Esophagus (tissue), 2 donors: ENCODE measurements around the gene C8B. TPM values are rescaled to one million over a fixed set of nuclear protein-coding genes. Genes with fewer than 3 reads are reported as not detected.

Experiments
- H3K27ac ChIP-seq, 2 donors: one replicate each; pipeline ENCODE4 v1.5.1; 2013; ENCODE audit warnings: low read depth in 2 of 2, mild to moderate bottlenecking in 2 of 2, inconsistent platforms in 1 of 2, low read length in 1 of 2, moderate library complexity in 1 of 2
- H3K27me3 ChIP-seq, 2 donors: one replicate each; pipeline ENCODE4 v1.6.1; 2013; ENCODE audit warnings: low read length in 2 of 2, control low read depth in 1 of 2, mild to moderate bottlenecking in 1 of 2; ENCODE audit not compliant: insufficient read depth in 2 of 2, control insufficient read depth in 1 of 2
- H3K36me3 ChIP-seq, 2 donors: one replicate each; pipeline ENCODE4 v1.6.1; 2013; ENCODE audit warnings: low read length in 1 of 2; ENCODE audit not compliant: control insufficient read depth in 2 of 2, insufficient read depth in 2 of 2
- H3K4me1 ChIP-seq, 2 donors: one replicate each; pipeline ENCODE4 v1.6.1; 2013; ENCODE audit warnings: low read length in 1 of 2; ENCODE audit not compliant: control insufficient read depth in 2 of 2, insufficient read depth in 2 of 2
- H3K4me3 ChIP-seq, 2 donors: one replicate each; pipeline ENCODE4 v1.5.1; 2013; ENCODE audit warnings: low read length in 2 of 2, mild to moderate bottlenecking in 2 of 2, low read depth in 1 of 2, moderate library complexity in 1 of 2
- H3K9me3 ChIP-seq, 2 donors: one replicate each; pipeline ENCODE4 v1.6.1; 2013; ENCODE audit warnings: mild to moderate bottlenecking in 2 of 2, low read depth in 1 of 2, low read length in 1 of 2, moderate library complexity in 1 of 2; ENCODE audit not compliant: control insufficient read depth in 2 of 2, insufficient read depth in 1 of 2
- WGBS, 2 donors: extraction: QIAGEN DNeasy Blood & Tissue Kit; methylation state at CpG; one replicate each; pipeline ENCODE4 v1.1.7; 2013; 5-methylcytosine and 5-hydroxymethylcytosine counted together
- polyA plus RNA-seq, 2 donors: library from polyadenylated mRNA; stranded (reverse); fragments of 200-250 nt; gene quantifications; one replicate each; pipeline ENCODE4 v1.2.3, GENCODE V29; 2013
- donor health status: healthy with polysubstance abuse.
- donor health status: Bipolar disorder and iron deficiency.

The C8B gene
- polyA plus RNA-seq, 2 donors, result not detected

- H3K27me3 ChIP-seq, result peaks cover 0 to 5% of the 10 kb centered on the region in 2 donors
- 79 to 80% methylated on average over 9 of the region's 9 CpGs for WGBS, 2 donors
Observed at GRCh38 chr1:56964349-56965017, 1.3 kb downstream of the C8B start.

DNA sequence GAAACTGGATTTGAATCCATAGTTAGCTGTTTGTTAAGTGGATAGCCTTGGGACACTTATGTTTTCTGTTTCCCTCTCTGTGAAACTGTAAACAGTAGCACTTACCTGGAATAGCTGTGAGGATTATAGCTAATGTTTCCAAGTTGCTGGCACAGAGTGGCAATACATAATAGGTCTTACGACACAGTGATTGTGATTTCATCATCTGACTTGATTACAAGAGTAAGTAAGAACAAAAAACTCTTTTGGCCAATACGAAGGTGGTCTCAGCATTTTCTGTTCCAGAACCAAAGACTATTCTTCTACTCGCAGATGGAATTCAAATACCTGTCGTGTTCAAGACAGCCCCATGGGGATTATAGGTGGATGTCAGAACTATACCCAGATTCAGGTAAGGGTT is 2.1 kb downstream of the C8B start:
- no peaks in the 10 kb centered on the region for H3K36me3 ChIP-seq
- peaks cover 0 to 5% of the 10 kb centered on the region in 2 donors for H3K27me3 ChIP-seq
- WGBS, 2 donors, result 78 to 80% methylated on average over 4 of the region's 4 CpGs
- H3K9me3 ChIP-seq, result peaks cover 0 to 2% of the 10 kb centered on the region in 2 donors
- no peak overlapping the region for H3K27ac ChIP-seq
- no peaks in the 10 kb centered on the region for H3K4me1 ChIP-seq
- H3K4me3 ChIP-seq, result no peak overlapping the region

More at GRCh38 chr1:56964349-56965017, 1.3 kb downstream of the C8B start:
- Histone ChIP-seq H3K36me3 (no peaks in the 10 kb centered on the region), H3K27ac (no peak overlapping the region), H3K4me3 (no peak overlapping the region), H3K4me1 (no peaks in the 10 kb centered on the region), H3K9me3 (peaks cover 0 to 2% of the 10 kb centered on the region in 2 donors)

DNA sequence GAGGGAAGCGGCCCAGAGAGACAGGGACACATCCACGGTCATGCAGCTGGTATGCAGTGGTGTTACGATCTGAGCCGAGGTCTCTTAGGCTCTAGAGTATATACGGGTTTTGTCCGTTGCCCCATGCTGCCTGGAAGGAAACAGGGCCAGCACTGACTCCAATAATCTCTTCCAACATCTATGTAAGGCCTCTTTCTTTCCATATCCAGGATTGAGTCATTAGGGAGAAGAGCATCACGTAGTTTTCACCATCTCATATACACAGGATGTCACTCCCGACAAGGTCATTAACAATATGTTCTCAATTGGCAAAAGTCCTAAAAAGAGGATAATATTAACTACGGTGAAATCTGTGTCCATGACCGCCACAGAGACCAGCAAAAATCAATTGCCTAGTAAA is 4.4 kb downstream of the C8B start:
- 77 to 81% methylated on average over 10 of the region's 10 CpGs for WGBS, 2 donors
- H3K4me3 ChIP-seq, result no peak overlapping the region
- H3K36me3 ChIP-seq, result no peaks in the 10 kb centered on the region
- peaks cover 0 to 5% of the 10 kb centered on the region in 2 donors for H3K27me3 ChIP-seq
- H3K4me1 ChIP-seq, result no peaks in the 10 kb centered on the region
- no peaks in the 10 kb centered on the region for H3K9me3 ChIP-seq
- H3K27ac ChIP-seq, result no peak overlapping the region

DNA sequence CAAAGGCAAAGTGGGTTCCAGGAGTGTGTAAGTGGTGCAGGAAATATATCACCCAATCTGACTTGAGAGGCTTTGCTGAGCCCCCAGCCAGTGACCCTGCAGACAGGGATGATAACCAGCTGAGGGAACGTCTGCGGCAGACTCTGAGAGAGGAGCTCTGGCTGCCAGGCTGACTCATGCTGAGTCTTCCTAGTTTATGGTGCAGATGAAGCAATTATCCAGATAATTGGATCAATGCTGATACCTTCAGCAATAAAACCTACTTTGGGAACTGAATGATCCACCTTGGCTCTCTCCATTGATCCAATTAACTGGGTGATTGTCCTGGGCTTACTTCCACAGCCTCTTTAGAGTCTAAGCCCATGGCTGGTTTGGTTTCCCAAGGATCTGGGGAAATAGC is 7.3 kb downstream of the C8B start:
- Histone ChIP-seq H3K4me1 (no peaks in the 10 kb centered on the region), H3K27me3 (no peaks in the 10 kb centered on the region), H3K4me3 (no peak overlapping the region), H3K9me3 (no peaks in the 10 kb centered on the region), H3K36me3 (no peaks in the 10 kb centered on the region), H3K27ac (no peak overlapping the region)
- WGBS, 2 donors, result 71 to 73% methylated on average over 2 of the region's 2 CpGs

- WGBS, 2 donors, result 43 to 48% methylated on average over 3 of the region's 3 CpGs
Observed at GRCh38 chr1:56957931-56958330, 7.9 kb downstream of the C8B start.

DNA sequence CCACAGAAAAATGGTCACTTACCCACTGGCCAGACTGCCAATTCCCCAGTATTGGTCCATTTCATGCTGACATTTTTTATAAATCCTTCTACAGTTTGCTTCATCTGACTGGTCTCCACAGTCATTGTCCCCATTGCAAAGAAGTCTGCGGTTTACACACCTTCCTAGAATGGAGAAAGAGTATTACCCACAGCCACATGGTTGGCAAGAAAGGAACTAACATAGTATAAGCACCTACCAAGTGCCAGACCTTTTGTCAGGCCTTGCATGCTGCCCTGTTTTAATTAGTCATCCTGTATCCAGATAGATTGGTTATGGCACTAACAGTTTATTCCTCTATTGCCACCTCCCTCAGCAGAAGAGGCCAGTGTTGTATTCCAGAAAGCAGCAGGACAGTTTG is 11.2 kb downstream of the C8B start:
- WGBS, 2 donors, result 79 to 81% methylated on average over 1 of the region's 1 CpG
- no peak overlapping the region for H3K27ac ChIP-seq
- H3K27me3 ChIP-seq, result no peaks in the 10 kb centered on the region
- H3K9me3 ChIP-seq, result no peaks in the 10 kb centered on the region
- H3K36me3 ChIP-seq, result no peaks in the 10 kb centered on the region
- no peak overlapping the region for H3K4me3 ChIP-seq
- H3K4me1 ChIP-seq, result no peaks in the 10 kb centered on the region

More at GRCh38 chr1:56957931-56958330, 7.9 kb downstream of the C8B start:
- no peaks in the 10 kb centered on the region for H3K27me3 ChIP-seq
- no peaks in the 10 kb centered on the region for H3K9me3 ChIP-seq
- no peak overlapping the region for H3K27ac ChIP-seq
- no peak overlapping the region for H3K4me3 ChIP-seq
- H3K36me3 ChIP-seq, result no peaks in the 10 kb centered on the region
- no peaks in the 10 kb centered on the region for H3K4me1 ChIP-seq

DNA sequence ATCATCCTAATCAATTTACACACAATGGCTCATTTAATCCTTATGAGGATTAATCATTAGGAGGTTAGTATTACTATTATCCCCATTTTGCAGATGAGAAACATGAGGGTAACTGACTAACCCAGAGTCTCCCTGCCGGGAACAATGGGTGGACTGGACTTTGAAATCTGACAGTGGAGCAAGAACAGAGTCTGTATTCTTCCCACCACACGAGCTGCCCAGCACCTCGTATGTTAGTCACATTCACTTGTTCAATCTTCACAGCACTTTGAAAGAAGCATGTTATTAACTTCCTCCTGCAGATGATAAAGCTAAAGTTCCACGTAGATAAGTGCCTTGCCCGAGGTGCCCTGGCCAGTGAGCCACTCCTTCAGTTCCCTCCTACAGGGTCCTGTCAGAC is 12.4 kb downstream of the C8B start:
- WGBS, 2 donors, result 51 to 58% methylated on average over 5 of the region's 5 CpGs
- Histone ChIP-seq H3K9me3 (no peaks in the 10 kb centered on the region), H3K27me3 (no peaks in the 10 kb centered on the region), H3K27ac (no peak overlapping the region), H3K4me1 (no peaks in the 10 kb centered on the region), H3K36me3 (no peaks in the 10 kb centered on the region), H3K4me3 (no peak overlapping the region)

DNA sequence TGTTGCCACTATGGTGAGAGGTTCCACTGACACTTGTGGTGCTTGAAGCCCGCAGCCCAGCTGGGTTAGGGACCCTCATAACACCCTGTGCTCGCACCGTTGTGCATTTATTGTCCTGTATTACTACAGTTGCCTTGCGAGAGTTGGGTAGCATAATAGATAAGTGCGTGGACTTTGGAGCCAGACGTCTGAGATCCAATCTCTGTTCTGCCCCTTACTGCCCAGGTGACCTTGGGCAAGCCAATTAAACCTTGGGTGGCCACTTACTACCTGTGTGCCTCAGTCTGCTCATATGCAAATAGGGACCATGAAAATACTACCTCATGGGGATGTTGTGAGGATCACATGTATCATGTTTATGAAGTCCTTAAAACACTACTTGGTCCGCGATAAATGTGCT is 13.3 kb downstream of the C8B start:
- Histone ChIP-seq H3K9me3 (no peaks in the 10 kb centered on the region), H3K27ac (no peak overlapping the region), H3K4me3 (no peak overlapping the region), H3K27me3 (no peaks in the 10 kb centered on the region), H3K4me1 (no peaks in the 10 kb centered on the region), H3K36me3 (no peaks in the 10 kb centered on the region)
- 78 to 90% methylated on average over 8 of the region's 8 CpGs for WGBS, 2 donors

GRCh38 chr1:56948403-56949023 is 17.3 kb downstream of the C8B start:
- Histone ChIP-seq H3K9me3 (no peaks in the 10 kb centered on the region), H3K4me3 (no peak overlapping the region), H3K27me3 (no peaks in the 10 kb centered on the region), H3K4me1 (no peaks in the 10 kb centered on the region), H3K27ac (no peak overlapping the region), H3K36me3 (no peaks in the 10 kb centered on the region)
- WGBS, 2 donors, result 59 to 69% methylated on average over 1 of the region's 1 CpG

GRCh38 chr1:56940039-56940438 is 25.8 kb downstream of the C8B start:
- no peaks in the 10 kb centered on the region for H3K9me3 ChIP-seq
- 44 to 54% methylated on average over 1 of the region's 1 CpG for WGBS, 2 donors
- no peak overlapping the region for H3K4me3 ChIP-seq
- no peaks in the 10 kb centered on the region for H3K36me3 ChIP-seq
- H3K4me1 ChIP-seq, result no peaks in the 10 kb centered on the region
- H3K27ac ChIP-seq, result no peak overlapping the region
- no peaks in the 10 kb centered on the region for H3K27me3 ChIP-seq
